H1 (cell line): Measurements from ENCODE around the gene NCEH1. TPM values are rescaled to one million over a fixed set of nuclear protein-coding genes. Genes with fewer than 3 reads are reported as not detected.

ENCODE experiments used
- ATF3 ChIP-seq: IDR thresholded peaks from 2 replicates; pipeline ENCODE4 v1.6.1; 2011; ENCODE audit warnings: low read depth, mild to moderate bottlenecking, low read length; ENCODE audit not compliant: insufficient read depth
- CHD7 ChIP-seq: fragments of 300-600 bp; sonication (generic); IDR thresholded peaks from 2 replicates; pipeline ENCODE4 v1.7.1; 2012; ENCODE audit warnings: low read length, moderate library complexity, mild to moderate bottlenecking, inconsistent platforms; ENCODE audit not compliant: insufficient replicate concordance
- CREB1 ChIP-seq: IDR thresholded peaks from 2 replicates; pipeline ENCODE4 v1.6.1; 2012; ENCODE audit warnings: inconsistent platforms
- CTBP2 ChIP-seq: IDR thresholded peaks from 2 replicates; pipeline ENCODE4 v1.7.0; 2011; ENCODE audit warnings: borderline replicate concordance, mild to moderate bottlenecking, moderate library complexity, mixed read lengths, low read length; ENCODE audit not compliant: insufficient read depth, insufficient read length
- NRF1 ChIP-seq: IDR thresholded peaks from 2 replicates; pipeline ENCODE4 v1.6.1; 2011; ENCODE audit warnings: mild to moderate bottlenecking, low read depth, low read length, improper control_type of control experiment
- SIX5 ChIP-seq: IDR thresholded peaks from 2 replicates; pipeline ENCODE4 v1.6.1; 2011; ENCODE audit warnings: mild to moderate bottlenecking, low read depth, low read length
- polyA plus RNA-seq, 7 experiments: library from polyadenylated mRNA; depleted of rRNA in 3 of 7; stranded (reverse) in 5 of 7; unstranded in 2 of 7; fragments of >200 nt in 5 of 7; fragments of 200-250 nt in 2 of 7; gene quantifications; 1 replicate in 5 of 7; 2 replicates in 1 of 7; 4 replicates in 1 of 7; pipeline versions ENCODE4 v1.2.1 to v1.2.3, GENCODE V29; 2011 to 2013; ENCODE audit warnings: missing spikeins in 2 of 7, mixed read lengths in 2 of 7
- total RNA-seq: library from RNA; stranded (reverse); fragmentation: NEBNext Ultra II Directional; extraction: Animal tissue kit (Norgen Biotek cat#: 25700); gene quantifications from 2 replicates; pipeline ENCODE4 v1.2.1, GENCODE V29; 2021

NCEH1 gene
- total and polyA plus RNA-seq, 2 of the 8 experiments (the other 6 are each of a cell fraction or from before 2014, with no cell fraction given): 2.2 to 6.4 TPM

- TF ChIP-seq CHD7 (no peak), CREB1 (no peak), NRF1 (no peak), SIX5 (no peak), ATF3 (no peak), CTBP2 (no peak)
Measured at GRCh38 chr3:172641291-172641690, 69.6 kb downstream of the NCEH1 start (continued).
